ENCODE results near the gene SLC25A6.
"Not testable (repeated sequence)": the region's sequence is repeated elsewhere in the genome, so short reads cannot be mapped to it uniquely, and the experiment has no call there.

Gene SLC25A6

DNA sequence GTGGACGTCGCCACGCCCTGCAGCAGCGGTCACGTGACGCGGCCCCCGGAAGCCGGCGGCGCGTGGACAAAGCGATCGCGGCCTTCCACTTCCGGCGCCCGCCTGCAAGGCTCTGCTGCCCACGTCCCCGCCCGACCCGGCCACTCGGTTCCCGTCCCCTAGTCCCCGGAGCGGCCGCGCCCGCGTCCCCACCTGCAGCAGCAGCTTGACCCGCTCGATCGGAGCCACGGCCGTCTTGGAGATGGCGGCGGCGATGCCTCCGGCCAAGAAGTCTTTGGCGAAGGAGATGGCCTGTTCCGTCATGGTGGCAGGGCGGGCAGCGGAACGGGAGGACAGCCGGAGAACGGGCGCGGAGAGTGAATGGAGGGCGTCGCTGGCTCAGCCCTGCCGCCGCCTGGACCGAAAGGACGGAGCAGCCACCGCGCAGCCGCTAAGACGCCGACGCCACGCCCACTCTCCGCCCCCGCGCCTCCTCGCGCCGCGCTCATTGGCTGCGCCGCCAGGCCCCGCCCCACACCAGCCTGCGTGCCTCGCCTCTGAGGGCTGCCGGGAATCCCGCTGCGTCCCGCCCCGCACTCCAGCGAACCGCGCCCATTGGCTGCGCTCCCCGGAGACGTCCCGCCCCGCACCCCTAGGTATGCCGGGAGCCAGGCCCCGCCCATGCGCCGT lies at the start of gene SLC25A6:
Gene SLC25A6 (minus strand): TSS at position 407 of the 669 bp plus-strand sequence. CDS start 104 bp downstream, at position 303.
- DNase-seq (ENCODE audit: low read depth in 3 of 3) = peak; percentile 99 to 100 (median 100)

DNA sequence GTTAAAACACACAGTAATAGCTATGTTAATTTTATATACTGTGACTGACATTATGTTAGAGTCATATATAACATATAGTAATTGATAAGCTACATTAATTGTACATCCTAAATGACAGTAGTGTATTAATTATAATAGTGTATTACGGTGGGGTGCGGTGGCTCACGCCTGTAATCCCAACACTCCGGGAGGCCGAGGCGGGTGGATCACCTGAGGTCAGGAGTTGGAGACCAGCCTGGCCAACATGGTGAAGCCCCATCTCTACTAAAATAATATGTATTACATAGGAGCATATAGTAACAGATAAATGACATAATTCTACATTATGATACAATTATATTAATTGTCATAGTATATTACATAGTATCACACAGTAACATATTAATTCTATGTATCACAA lies 48.6 kb upstream of the SLC25A6 start:
- no peak for DNase-seq (ENCODE audit: low read depth in 3 of 3)

DNA sequence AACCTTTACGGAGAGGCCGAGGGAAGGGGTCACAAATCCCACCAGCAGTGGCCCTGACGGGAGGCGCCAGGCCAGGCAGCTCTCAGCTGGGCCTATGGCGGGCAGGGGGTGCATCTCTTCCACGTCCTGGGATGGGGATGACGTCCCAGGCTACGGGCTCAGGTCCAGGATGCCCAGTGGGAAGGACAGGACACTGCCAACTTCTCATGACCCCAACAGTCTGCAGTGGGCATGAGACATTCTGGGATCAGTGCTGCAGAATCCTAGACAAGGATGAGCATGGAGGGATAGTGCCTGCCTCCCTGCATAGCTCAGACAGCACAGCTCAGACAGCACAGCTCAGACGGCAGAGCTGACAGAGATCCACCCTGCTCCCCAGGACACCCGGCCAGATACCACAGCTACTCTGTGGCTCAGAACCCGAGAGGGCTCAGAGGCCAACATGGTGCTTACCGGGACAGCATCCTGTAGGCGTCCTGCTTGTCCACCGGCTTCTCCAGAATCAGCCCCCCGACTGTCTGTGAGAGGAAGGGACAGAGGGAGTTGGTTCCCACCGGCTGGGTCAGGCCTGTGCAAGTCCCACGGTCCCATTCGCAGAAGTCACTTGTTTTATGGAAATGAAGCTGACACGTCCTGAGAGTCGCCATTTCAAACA lies 43.5 kb upstream of the SLC25A6 start:
- no peak for DNase-seq (ENCODE audit: low read depth in 3 of 3)

DNA sequence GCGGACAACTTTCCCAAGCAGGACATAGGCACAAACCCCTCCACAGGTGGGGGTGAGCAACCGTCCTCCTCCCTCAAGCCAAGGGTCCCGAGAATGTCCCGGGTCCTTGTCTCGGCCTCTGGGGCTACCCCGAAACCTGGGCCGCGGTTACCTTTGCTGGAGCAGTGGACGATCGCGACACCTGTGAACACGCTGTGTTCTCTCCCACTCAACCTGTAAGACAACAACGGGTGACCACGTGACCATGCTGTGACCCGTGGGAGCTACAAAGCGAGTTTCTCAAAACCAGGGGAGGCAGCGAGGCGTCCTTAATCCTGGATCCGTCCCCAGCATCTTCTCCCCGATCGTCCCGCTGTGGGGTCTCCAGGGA lies 42.9 kb upstream of the SLC25A6 start:
- no peak for DNase-seq (ENCODE audit: low read depth in 3 of 3)

DNA sequence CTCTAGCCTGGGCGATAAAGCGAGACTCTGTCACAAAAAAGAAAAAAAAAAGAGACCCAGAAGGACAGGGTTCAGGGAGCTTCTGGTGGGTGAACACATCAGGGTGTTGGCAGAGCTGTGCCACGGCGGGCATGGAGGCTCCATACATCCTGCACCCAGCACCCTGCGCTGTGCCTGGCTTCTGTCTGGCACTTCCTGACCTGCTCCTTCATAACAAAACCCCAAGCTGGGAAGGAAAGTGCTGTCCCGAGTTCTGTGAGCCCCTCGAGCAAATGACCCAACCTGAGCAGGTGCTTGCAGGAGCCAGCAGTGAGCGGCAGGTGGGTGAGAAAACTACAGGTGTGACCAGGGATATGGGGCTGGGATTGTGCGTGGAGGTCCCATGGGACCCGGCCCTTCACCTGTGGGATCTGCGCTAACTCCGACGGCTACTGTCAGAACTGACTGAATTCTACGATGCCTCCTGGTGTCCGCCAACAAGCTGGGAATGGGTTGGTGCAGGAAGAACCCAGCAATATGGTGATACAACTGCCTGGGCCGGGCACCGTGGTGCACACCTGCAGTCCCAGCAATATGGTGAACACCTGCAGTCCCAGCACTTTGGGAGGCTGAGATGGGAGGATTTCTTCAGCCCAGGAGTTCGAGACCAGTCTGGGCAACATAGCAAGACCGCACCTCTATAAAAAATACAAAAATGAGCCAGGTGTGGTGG lies 41.9 kb upstream of the SLC25A6 start:
- DNase-seq (ENCODE audit: low read depth in 3 of 3) = no peak

DNA sequence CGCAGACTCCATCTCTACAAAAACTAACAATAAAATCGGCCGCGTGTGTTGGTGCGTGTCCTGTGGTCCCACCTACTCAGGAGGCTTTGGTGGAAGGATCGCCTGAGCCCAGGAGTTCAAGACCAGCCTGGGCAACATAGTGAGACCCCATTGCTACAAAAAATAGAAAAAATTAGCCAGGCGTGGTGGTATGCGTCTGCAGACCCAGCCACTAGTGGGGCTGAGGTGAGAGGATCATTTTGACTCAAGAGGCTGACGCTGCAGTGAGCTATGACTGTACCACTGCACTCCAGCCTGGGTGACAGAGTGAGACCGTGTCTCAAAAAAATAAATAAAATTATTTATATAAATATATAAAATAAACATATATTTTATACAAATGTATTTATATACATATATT lies 38.5 kb upstream of the SLC25A6 start:
- no peak for DNase-seq (ENCODE audit: low read depth in 3 of 3)

DNA sequence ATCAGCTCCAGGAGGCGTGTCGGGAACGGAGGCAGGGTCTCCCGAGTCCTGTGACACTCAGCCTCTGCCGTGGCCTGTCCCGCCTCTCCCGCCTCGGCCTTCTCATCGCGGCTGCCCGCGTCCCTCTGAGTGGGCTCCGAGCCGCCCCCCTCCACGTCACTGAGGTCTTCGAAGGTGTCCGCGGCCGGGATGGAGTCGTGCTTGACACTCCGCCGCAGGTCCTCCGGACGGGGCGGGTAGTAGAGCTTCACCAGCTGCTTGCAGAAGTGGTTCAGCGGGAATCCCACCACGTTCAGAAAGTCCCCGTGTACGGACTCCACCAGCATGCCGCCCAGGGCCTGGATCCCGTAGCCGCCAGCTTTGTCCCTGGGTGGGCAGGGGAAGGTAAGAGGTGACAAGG lies 35.8 kb upstream of the SLC25A6 start:
- no peak for DNase-seq (ENCODE audit: low read depth in 3 of 3)

DNA sequence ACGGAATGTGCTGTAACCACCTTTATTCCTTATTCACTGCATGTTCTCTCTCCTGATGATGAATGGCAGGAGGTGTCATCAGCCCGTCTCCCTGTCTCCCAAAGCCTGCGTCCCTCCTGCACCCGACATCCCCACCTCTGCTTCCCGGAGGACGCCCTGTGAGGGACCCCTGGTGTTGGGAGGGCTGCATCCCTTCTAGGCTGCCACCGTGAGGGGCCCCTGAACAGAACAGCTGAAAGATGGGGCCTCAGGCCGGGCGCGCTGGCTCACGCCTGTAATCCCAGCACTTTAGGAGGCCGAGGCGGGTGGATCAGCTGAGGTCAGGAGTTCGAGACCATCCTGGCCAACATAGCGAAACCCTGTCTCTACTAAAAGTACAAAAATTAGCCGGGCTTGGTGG lies 34.4 kb upstream of the SLC25A6 start:
- not testable (repeated sequence) for DNase-seq (ENCODE audit: low read depth in 3 of 3)

DNA sequence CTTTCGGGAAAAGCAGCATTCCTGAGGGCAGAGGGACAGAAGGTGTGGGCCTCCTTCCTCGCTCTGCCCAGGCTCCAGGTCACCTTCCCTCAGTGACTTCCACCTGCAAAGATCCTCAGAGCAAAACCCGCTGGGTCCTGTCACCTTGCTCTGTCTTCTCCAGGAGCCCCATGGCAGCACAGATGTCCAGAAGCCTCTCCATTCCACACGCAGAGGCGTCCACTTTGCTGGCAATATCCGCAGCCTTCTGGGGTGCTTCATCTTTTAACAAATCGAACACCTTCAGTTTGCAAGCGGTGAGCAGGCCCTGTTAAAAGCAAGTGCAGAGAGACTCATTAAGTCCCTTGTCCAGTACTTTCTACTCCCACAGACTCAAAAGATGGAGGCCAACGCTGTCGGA lies 33.5 kb upstream of the SLC25A6 start:
- no peak for DNase-seq (ENCODE audit: low read depth in 3 of 3)

DNA sequence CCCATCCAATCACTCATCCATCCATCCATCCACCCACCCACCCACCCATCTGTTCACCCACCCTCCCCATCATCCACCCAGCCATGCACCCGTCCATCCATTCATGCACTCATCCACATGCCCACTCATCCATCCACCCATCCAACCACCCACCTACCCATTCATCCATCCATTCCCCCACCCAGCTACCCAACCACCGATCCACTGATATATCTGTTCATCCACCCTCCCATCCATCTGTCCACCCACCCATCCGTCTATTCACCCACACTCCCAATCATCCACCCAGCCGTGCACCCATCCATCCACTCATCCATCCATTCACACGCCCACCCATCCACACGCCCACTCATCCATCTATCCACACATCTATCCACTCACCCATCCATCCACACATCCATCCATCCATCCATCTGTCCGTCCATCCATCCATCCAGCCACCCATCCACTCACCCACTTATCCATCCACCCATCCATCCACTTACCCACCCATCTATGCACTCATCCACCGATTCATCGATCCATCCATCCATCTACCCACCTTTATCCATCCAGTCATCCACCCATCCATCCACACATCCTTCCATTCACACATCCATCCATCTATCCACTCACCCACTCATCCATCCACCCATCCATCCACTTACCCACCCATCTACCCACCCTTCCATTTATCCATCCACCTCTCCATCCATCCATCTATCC lies 32.4 kb upstream of the SLC25A6 start:
- DNase-seq (ENCODE audit: low read depth in 3 of 3) = no peak

DNA sequence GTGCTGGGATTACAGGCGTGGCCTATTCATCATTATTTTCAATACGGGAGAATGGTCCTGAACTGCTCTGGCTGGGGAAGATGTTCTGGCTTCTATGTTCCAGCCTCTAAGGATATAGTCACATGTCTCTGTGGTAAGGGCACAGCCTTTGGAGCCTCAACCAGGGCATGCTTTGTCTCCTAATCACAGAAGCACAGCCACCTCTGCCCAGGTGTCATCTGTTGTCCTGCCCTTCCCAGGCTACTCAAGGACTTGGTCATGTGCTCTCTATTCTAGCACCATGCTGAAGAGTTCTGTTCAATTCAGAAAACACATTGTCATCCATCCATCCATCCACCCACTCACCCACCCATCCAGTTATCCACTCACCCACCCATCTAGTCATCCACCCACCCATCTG lies 31.3 kb upstream of the SLC25A6 start:
- DNase-seq (ENCODE audit: low read depth in 3 of 3) = no peak

DNA sequence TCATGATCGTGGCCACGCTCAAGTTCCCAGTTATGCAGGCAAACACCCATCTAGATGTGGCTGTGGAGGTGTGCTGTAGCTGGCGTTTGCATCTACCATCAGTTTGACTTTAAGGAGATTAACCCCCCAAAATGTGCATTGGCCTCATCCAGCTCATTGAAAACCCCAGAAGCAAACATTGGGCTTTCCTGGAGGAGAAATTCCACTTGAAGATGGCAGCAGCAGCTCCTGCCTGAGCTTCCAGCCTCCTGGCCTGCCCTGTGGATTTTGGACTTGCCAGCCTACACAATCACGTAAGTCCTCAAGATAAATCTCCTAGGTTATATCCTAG lies 30.2 kb upstream of the SLC25A6 start:
- DNase-seq (ENCODE audit: low read depth in 3 of 3) = no peak

DNA sequence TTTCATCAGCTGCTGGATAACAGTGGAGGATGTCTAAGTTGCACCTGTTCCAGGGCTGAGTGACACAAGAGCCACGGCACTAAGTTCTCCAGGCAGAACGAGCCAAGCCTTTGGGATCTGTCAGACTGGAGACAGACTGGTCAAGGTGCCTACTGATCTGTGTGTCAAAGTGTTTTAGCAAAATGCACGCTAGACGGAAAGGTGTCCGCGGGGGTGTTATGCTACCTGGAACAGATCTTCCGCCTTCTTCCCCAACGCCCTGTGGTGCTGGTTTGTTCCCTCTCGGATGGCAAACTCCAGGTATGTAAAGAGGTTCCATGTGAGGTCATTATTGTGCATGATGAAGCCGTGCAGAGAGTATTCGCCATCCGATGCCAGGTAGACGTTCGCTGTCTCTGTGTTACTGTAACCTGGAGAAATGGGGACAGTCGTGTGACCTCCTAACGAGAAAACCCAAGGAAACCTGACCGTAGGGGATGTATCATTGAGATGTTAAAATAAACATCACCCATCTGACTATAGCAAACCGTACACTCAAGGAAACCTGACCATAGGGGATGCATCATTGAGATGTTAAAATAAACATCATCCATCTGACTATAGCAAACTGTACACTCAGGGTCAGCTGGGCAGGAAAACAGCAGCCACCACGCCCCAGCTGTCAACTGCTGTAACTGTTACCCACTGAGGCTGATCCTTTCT lies 29.7 kb upstream of the SLC25A6 start:
- no peak for DNase-seq (ENCODE audit: low read depth in 3 of 3)

DNA sequence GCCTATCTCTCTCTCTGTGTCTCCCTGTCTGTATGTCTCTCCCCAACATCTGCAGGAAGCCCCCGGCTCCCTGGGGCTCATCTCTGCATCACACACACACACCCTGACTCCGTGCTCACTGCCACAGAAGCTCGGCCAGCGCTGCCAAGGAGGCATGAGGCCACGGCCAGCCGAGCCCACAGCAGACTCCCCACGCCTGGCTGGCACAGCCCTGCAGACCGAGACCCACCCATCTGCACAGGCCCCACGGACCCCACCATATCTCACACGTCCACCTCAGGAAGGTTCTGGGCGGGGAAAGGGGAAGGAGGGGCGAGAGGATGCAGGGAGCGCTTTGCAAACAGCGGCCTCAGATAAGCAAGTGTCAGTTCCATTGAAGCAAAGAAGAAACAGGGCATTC lies 28.5 kb upstream of the SLC25A6 start:
- no peak for DNase-seq (ENCODE audit: low read depth in 3 of 3)

DNA sequence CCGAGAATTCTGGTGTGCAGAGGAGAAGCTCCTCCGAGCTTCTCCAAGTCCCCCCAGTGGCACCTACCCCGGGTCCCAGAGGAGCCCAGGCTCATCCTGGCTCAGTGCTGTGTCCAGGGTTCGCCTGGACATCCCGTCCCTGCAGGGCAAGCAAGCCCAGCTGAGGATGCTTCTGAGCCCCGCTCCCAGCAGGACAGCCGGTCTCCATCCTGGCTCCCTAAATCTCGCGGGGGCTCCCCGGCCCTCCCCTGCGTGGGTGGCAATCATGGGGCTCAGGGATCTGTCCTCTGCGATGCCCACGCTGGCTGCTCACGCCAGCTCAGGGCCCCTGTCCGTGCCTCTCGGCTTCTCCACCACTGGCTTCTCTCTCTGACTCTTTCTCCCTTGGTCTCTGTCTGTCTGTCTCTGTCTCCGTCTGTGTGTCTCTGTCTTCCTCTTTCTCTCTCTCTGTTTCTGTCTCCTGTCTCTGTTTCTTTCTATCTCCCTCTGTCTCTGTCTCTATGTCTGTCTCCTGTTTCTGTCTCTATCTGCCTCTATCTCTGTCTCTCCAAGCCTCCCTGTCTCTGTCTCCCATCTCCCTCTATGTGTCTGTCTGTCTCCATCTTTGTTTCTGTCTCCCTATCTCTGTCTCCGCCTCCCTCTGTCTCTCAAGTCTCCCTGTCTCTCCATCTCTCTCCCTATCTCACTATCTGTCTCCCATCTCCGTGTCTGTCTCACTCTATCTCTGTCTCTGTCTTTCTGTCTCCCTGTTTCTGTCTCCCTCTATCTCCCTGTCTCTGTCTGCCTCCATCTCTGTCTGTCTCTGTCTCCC lies 27.8 kb upstream of the SLC25A6 start:
- DNase-seq (ENCODE audit: low read depth in 3 of 3) = no peak

DNA sequence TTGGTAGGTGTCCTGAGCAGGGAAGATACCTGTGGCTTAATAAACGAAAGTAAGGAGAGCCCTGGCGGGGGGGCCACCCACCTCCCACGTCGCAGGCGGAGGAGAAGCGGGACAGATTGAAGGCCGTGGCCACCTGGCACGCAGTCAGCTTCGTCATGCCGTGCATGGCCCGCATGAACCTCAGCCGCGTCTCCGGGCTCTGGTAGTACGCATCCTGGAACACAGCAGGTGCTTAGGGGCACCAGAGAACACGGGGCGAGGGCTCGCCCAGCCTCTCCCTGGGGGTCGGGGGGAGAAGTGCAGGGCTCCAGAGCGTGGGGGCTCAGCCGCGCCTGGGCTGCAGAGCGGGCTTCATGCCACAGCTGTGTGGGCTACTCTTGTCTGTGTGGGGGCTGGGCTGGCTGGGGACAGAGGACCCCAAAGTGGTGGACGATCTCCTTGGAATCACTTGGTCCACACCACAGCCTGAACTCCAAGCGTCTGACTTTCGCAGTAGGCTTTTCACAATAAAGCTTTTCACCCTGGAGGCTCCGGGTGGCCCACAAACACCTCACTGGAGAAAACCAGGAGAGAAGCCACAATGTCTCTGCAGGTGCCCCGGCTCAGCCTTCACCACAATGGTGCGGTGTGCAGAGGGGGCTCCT lies 27.1 kb upstream of the SLC25A6 start:
- DNase-seq (ENCODE audit: low read depth in 3 of 3) = no peak

DNA sequence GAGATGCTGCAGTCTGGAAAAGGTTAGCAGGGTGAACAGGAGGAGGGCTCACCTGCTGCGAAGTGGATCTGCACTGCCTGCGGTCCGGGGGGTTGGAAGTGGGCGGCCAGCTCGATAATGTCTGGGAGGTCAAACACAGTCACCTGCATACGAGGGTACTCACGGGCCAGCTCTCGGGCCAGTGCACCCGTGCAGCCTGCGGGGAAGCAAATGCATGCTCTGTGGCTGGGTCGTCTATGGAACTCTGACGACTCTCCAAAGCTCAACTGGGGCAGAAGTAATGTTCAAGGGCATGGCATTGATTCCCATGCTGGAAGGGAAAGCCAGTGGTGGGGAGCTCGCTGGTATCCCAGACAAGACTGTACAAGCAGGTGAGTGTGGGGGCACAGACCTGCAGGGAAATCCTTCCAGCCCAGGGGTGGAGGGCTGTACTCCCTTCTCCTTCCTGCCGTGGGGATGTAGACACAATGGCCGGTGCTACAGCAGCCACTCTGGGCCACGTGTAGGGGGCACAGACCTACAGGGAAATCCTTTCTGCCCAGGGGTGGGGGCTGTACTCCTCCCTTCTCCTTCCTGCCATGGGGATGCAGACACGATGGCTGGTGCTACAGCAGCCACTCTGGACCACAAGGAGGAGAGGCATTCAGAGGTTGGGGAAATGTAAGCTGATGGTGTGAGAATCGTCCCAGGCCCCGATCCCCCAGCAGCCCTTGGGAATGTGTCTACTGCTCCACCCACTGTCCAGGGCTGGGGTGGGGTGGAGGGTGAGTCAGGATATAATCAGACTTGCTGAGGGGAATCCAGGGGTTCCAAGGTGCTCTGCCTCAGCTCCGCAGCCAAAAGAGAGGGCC lies 26.2 kb upstream of the SLC25A6 start:
- no peak for DNase-seq (ENCODE audit: low read depth in 3 of 3)

DNA sequence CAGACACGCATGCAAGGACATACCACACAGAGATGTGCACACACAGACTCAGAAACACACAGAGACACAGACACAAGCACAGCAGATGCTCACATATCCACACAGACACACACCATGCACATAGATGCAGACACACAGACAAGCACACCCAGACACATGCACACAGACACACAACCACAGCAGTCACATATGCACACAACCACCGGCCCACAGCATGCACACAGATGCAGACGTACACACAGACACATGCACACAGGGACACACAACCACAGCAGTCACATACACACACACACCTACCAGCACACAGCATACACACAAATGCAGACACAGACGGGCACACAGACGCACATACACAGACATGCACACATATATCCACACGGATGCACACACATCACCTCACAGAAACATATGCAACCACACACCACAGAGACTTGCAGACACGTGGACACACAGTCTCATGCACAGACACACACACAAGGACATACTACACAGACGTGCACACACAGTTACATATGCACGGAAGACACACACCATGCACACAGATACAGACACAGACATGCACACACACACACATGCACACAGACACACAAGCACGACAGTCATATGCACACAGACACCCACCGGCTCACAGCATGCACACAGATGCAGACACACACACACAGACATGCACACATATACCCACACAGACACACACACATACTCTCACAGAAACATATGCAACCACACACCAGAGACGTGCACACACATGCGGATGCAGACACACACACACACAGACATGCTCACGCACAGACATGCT lies 25.2 kb upstream of the SLC25A6 start:
- DNase-seq (ENCODE audit: low read depth in 3 of 3) = no peak

DNA sequence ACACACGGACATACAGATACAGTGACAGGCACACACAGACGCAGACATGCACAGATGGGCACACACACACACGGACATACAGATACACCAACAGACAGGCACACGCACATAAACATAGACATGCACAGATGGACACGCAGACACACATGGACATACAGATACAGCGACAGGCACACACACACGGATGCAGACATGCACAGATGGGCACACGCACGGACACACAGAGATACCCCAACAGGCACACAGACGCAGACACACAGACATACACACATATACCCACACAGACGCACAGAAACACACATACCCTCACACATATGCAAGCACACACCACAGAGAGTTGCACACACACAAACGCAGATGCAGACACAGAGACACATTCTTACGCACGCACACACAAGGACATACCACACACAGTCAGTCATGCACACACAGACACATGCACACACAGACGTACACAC lies 24.4 kb upstream of the SLC25A6 start:
- DNase-seq (ENCODE audit: low read depth in 3 of 3) = no peak
